Astrocyte of the cerebellum (primary cell): Measurements from ENCODE around the gene CRMP1.
"Not testable (repeated sequence)": the region's sequence is repeated elsewhere in the genome, so short reads cannot be mapped to it uniquely, and the experiment has no call there.

Experiments used
- DNase-seq: peaks from one replicate; pipeline ENCODE4 v3.0.0-alpha.2; 2011; ENCODE audit warnings: low read depth
- H3K4me3 ChIP-seq: 2 replicates; pipeline ENCODE4 v1.5.1; 2011; ENCODE audit warnings: mild to moderate bottlenecking, low read depth, low read length, moderate library complexity
- in situ Hi-C: cut with HindIII; loops from 2 replicates; pipeline ENCODE4 v1.10.0; 2017; ENCODE audit warnings: low sequenced_read_pairs
- TF ChIP-seq, protein P1 (sequence below): IDR thresholded peaks from 2 replicates; pipeline ENCODE4 v1.5.1; 2012; ENCODE audit warnings: low read length, low read depth, moderate library complexity, mild to moderate bottlenecking; ENCODE audit errors: missing control alignments

The CRMP1 gene

DNA sequence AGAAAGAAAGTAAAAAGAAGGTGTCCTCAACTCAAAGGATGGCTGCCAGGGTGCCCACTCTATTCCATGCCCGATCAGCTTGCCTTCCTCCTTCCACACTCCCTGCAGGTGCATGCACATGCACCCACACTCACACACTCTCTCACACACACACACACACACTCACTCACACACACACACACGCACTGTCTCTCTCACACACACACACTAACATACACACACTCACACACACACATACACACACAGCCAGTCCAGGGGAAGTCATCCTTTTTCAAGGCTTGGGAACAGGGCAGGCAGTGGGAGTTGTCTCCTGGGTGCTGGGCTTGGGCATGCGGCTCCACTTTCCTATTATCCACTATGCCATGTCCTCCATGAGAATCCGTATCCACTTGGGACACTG, 50.4 kb downstream of the CRMP1 start:
- no peak overlapping the region for H3K4me3 ChIP-seq
- no peak for DNase-seq
- in situ Hi-C loops, result no loop called here
- TF ChIP-seq, protein P1, sequence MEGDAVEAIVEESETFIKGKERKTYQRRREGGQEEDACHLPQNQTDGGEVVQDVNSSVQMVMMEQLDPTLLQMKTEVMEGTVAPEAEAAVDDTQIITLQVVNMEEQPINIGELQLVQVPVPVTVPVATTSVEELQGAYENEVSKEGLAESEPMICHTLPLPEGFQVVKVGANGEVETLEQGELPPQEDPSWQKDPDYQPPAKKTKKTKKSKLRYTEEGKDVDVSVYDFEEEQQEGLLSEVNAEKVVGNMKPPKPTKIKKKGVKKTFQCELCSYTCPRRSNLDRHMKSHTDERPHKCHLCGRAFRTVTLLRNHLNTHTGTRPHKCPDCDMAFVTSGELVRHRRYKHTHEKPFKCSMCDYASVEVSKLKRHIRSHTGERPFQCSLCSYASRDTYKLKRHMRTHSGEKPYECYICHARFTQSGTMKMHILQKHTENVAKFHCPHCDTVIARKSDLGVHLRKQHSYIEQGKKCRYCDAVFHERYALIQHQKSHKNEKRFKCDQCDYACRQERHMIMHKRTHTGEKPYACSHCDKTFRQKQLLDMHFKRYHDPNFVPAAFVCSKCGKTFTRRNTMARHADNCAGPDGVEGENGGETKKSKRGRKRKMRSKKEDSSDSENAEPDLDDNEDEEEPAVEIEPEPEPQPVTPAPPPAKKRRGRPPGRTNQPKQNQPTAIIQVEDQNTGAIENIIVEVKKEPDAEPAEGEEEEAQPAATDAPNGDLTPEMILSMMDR, result no peak

DNA sequence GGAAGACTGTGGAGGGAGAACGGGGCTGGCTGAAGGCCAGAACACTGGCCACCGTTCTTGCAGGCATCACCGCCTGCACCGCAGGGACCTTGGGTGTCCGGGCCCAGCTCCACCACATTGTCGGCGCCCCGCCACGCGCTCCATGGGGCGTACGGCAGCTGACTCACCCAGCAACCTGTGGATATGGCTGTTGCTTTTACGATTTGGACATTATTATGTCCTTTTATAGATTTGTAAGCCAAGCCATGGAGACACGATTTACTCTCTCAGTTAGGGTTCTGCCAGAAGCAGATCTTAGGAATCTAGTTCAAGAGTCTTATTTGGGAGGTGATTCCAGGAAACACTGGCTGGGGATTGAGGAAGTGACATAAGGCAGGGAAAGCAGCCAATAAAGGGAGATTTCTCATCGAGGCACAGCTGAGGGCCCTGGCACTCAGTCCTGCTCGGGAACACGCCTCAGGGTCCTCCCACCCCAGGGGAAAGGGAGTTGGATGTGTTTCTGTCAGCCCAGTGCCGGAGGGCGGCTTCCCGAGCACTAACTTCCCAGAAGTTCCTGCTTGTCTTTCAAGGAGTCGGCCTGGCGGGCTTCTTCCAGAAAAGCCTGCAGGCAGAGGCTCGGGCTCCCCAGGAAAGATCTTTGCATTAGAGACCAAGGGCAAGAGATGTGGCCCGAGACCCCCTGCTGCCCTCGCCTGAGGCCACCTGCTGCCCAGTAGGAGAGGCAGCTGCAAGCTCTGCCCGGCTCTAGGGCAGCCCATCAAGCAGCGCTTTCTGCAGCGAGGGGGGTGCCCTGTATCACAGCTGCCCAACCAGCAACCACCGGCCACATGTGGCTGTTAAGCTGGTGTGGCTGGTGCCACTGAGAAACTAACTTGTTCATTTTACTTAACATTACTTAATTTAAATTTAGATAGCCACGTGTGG, 52.9 kb downstream of the CRMP1 start:
- in situ Hi-C loops, result no loop called here
- TF ChIP-seq, protein P1, result no peak
- peak; percentile 41 for DNase-seq
- no peak overlapping the region for H3K4me3 ChIP-seq

DNA sequence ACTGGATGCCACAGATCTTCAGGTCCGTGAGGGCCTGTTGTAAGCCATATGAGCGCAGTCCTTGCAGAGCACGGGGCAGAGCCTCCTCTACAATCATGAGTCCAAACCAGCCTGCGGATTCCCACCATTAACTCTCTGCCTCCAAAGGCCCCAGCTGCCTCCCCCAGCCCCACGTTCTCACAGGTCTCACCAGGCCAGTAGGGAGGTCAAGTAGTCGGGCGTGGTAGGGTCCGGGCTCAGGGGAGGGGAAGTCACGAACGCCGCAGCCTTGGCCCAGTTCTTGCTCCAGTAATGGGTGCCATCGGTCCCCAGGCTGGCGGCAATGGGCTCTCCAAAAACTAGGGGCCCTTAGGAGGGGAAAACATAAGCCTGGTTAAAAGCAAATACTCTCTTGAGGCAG, 53.6 kb downstream of the CRMP1 start:
- no peak overlapping the region for H3K4me3 ChIP-seq
- TF ChIP-seq, protein P1, result no peak
- DNase-seq, result no peak
- in situ Hi-C loops, result no loop called here

DNA sequence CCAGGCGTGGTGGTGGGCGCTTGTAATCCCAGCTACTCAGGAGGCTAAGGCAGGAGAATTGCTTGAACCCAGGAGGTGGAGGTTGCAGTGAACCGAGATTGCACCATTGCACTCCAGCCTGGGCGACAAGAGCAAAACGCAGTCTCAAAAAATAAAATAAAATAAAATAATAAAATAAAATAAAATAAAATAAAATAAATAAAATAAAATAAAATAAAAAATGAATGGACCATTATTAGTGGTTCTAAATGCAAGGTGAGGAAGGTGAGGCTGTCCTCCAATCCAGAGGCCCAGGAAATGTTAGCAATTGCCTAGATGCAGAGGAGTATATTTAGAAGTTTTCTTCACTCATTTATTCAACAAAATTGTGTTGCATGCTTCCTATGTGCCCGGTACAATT, 55.4 kb downstream of the CRMP1 start:
- in situ Hi-C loops, DNase-seq, H3K4me3 ChIP-seq: not testable (repeated sequence)

- TF ChIP-seq, protein P1, result no peak
- no peak overlapping the region for H3K4me3 ChIP-seq
- no peak for DNase-seq
- in situ Hi-C loops, result no loop called here
Observed at GRCh38 chr4:5836943-5837342, 55.9 kb downstream of the CRMP1 start.

GRCh38 chr4:5828005-5828391, 64.9 kb downstream of the CRMP1 start:
- no peak overlapping the region for H3K4me3 ChIP-seq
- DNase-seq, result no peak
- in situ Hi-C loops, result no loop called here
- TF ChIP-seq, protein P1, result no peak
